HG03039 (cell line): Measurements from ENCODE around the gene C20orf96.
A peak's percentile ranks its signal among the peaks of the same experiment; 100 is the strongest.
"Not testable (repeated sequence)": the region's sequence is repeated elsewhere in the genome, so short reads cannot be mapped to it uniquely, and the experiment has no call there.

Experiments
- ATAC-seq: cut with Tn5 transposase; IDR thresholded peaks from one replicate; pipeline ENCODE4 v1.9.1; 2021; ENCODE audit warnings: mild to moderate bottlenecking, moderate library complexity; ENCODE audit not compliant: unreplicated experiment

Gene C20orf96

DNA sequence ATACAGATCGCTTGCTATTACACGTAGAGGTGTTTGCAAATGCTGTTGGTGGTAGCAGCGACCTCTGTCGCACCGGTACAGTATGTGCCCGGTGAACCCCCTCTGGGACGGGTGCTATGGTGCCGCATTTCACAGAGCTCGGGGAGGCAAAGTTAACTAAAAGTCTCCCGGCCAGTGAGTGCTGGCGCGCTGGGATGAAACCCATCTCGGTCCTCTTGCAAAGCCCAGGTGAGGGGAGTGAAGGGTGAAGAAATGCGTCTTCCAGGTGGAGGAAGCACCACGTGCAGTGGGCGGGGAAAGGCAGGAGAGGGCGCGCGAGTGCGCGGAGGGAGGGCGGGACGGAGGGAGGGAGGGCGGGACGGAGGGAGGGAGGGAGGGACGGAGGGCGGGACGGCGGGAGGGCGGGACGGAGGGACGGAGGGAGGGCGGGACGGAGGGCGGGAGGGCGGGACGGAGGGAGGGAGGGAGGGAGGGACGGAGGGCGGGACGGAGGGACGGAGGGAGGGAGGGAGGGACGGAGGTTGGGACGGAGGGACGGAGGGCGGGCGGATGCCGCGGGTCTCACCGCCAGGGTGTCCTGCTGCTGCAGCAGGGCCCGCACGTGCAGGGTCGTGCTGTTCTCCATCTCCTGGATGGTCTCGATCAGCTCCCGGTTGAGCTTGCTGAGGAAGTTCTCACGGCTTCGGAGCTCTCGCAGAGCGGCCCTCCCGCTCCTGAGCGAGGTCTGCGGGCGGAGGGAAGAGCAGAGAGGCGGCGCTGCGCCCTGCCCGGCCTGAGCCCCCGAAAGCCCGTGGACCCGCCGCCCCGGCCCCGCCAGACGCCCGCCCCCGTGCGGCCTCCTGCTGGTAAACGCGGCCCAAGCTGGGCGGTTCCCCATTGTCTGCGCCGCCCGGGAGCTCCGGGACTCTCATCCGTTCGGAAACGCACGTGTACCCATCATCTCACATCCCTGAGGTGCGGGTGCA, 11.7 kb downstream of the C20orf96 start:
- no peak for ATAC-seq

- ATAC-seq: no peak
Measured at GRCh38 chr20:278181-278580, 12.4 kb downstream of the C20orf96 start.

DNA sequence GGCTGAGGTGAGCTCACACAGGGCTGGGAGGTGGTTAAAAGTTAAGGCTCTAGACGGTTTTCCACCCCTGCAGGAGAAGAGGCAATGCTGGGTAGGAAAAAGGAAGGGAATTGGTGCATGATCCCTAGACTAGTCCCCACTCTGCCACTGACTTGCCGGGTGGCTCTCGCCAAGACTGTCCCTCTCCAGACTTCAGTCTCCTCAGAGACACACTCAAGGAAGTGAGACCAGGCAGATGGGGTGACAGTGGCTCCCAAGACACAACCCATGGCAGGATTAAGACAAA, 13.1 kb downstream of the C20orf96 start:
- ATAC-seq: no peak

GRCh38 chr20:276620-277495, 13.7 kb downstream of the C20orf96 start:
- ATAC-seq: no peak

- no peak for ATAC-seq
Measured at GRCh38 chr20:275791-276190, 14.8 kb downstream of the C20orf96 start.

- ATAC-seq: no peak
Measured at GRCh38 chr20:273884-274283, 16.7 kb downstream of the C20orf96 start.

DNA sequence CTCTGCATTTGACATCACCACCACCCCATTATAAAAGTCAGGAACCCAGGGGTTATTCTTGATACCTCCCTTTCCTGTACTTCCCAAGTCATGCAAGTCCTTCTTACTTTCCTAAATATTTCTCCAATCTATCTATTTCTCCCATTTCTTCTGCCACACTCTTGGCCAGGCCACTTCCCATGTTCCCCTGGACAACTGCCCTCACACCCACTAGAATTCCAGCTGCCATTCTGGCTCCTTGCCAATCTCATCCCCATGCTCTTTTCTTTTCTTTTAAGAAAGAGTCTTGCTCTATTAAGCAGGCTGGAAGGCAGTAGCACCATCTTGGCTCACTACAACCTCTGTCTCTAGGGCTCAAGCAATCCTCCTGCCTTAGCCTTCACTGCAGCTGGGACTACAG, 17.8 kb downstream of the C20orf96 start:
- no peak for ATAC-seq

DNA sequence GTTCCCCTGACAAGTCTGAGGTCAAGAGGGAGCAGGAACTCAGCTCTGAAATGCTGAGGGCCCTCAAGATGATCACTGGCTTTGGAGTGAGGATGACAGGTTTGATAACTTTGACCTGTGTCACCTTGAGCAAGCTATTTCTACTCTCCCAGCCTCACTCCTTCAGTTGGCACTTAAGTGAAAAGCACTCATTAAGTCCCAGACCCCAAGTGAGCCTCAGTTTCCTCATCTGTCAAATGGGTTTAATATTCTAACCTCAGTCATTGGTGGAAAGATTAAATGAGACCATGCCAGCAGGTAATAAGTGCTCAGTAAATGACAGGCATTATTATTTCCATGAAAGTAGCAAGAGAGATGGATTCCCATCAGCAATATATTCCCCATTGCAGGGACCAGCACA, 19.0 kb downstream of the C20orf96 start:
- ATAC-seq: no peak

DNA sequence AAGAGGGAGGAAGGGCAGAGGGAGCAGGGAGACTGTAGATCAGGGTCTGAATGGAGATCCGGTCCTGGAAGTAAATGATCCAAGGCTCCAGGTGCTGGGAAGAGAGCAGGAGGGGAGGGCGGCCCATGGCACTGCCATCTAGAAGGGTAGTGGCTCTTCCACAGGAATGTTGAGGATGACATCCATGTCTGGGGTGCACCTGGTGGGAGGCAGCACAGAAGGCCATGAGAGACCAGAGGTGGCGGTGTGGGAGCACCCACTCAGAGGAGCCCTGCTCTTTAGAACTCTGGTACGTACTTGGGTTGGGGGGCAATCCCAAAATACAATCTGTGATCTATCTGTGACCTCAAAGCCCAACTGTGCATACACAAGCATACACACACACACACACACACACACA, 19.5 kb downstream of the C20orf96 start:
- no peak for ATAC-seq

GRCh38 chr20:270517-270916, 20.0 kb downstream of the C20orf96 start:
- no peak for ATAC-seq

DNA sequence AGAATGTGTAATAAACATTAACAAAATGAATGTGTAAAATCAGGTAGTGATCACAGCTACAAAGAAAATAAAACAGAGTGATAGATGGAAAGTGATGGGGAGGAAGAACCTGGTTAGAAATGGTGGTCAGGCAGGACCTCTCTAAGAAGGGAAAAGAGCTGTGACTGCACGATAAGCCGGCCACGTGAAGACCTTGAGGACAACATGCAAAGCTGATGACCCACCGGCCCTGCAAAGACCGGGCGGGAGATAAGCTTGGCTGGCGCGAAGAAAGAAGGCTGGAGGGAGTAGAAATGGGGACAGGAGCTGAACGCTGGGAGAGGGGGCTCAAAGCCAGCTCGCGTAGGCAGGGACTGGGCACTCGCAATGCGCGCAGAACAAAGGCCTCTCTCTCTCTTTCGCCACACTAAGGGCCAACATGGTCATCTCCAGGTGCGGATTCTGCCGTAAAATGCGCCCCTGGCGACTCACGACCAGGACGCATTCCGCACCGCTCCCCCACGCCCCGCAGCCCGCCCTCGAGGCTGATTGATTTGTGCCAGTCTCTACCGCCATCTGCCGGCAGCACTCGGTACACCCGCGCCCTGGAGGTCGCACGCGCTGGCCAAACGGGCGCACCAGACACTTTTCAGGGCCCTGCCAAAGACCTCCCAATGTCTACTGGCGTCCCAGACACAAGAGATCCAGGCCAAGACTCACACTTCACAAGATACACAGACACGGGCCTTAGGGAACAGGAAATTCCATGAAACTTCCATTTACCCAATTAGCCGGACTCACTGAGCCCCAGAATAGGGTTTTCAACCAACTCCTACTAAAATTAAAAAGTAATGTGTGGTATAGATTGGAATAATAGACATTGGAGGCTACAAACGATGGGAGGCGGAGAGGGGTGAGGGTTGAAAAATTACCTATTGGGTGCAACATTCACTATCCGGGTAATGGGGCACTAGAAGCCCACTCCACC, 23.7 kb downstream of the C20orf96 start:
- ATAC-seq: peak; percentile 88

DNA sequence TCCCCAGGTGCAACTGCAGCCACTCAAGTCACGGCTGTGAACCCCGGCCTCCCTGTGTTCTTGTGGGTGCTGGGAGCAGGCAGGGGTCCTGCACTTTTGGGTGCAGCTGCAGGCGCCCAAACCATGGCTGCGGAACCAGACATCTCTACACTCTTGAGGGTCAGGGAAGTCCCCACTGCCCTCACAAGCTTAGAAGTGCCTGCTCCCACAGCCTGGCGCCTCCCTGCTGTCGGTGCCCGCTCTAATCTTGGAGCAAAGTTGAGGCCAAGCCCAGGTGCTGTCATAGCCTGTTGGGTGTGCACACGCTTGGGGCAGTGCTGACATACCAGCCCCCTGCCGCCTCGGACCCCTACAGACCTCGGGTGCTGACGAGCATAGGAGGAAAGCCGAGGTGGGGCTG, 26.8 kb downstream of the C20orf96 start:
- ATAC-seq: no peak

- no peak for ATAC-seq
Measured at GRCh38 chr20:259981-260380, 30.6 kb downstream of the C20orf96 start.

DNA sequence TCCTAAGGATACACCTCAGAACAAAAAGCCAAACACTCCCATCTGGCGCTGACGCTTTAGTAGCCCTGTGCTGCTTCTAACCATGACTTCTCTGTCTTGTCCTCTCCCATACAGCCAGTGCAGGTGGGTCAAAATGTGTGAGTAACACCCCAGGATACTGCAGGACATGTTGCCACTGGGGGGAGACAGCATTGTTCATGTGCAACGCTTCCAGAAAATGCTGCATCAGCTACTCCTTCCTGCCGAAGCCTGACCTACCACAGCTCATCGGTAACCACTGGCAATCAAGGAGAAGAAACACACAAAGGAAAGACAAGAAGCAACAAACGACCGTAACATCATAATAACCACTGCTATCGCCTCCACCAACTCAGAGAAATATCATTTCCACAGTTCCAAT, 31.6 kb downstream of the C20orf96 start:
- no peak for ATAC-seq

DNA sequence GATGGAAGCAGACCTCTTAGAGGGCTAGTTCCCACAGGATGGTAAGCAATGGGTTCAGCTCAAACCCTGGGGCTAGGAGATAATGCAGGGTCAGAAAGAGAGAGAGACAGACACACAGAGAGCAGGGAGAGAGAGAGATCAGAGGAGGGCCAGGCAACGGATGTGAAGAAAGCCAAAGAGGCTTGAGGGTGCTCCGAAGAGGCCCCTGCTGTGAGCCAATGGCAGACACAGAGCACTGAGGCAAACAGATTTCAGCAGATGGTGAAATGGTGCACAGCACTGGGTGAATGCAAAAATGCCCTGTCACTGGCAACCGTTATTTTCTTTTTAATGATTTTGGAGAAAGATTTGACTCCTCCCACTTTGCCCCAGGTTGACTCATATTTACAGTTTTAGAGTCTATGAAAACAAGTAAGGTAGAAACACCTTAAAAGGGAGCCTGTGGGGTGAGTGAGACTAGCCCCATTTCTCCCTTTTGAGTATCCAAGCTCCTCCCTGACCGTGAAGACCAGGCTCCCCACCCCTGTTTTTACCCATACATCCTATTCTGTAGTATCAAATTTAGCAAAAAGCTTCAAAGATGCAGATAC, 32.2 kb downstream of the C20orf96 start:
- no peak for ATAC-seq

- ATAC-seq: no peak
Measured at GRCh38 chr20:257419-257818, 33.1 kb downstream of the C20orf96 start, which contains the start of gene DEFB132. DEFB132 (plus strand) TSS chr20:257724; CDS start chr20:257779, 55 bp downstream.

GRCh38 chr20:253447-253846, 37.1 kb downstream of the C20orf96 start:
- not testable (repeated sequence) for ATAC-seq

DNA sequence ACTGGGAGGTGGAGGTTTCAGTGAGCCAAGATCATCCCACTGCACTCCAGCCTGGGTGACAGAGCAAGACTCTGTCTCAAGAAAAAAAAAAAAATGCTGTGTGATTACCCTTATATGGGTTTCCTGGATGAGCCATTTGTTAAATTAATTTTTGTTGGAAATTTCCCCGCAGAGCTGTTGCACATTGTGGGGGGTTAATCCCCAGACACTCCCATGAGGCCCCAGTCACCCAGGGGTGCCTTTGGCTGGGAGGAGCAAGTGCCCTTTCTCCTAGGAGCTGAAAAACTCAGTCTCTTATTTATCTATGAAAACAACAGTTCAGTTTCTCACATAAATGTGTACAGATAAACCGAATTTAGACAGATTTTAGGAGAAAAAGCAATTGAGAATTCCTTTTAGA, 37.7 kb downstream of the C20orf96 start:
- no peak for ATAC-seq

DNA sequence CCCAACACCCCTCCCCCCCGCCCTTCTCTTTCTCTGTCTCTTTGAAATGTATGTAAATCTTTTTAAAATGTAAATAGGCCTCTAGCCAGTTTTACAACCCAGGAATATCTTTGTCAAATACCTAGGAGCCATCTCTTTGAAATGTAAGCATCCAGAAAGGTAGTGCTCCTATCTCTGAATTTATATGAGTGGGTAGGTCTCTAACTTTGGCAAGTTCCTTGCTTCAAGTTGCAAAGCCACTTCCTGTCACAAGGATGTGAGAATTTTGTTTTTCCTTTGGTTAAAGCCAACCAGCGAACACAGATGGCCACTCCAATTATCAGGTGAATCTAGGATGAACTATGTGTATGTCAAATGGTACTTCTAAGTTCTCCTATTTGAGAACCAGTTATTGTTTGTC, 39.2 kb downstream of the C20orf96 start:
- ATAC-seq: no peak

DNA sequence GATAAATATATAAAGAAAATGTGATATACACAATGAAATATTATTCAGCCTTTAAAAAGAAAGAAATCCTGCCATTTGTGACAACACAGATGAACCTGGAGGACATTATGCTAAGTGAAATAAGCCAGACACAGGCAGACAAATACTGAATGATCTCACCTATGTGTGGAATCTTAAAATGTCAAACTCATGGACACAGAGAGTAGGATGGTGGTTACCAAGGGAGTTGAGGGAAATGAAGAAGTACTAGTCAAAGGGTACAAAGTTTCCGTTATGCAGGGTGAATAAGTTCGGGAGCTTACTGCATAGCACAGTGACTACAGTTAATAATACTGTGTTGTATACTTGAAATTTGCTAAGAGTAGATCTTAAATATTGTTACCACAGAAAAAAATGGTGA, 47.6 kb downstream of the C20orf96 start:
- no peak for ATAC-seq
